ENCODE measurements around the gene TMEM132C.
"Not testable (repeated sequence)": the region's sequence is repeated elsewhere in the genome, so short reads cannot be mapped to it uniquely, and the experiment has no call there.

TMEM132C gene

DNA sequence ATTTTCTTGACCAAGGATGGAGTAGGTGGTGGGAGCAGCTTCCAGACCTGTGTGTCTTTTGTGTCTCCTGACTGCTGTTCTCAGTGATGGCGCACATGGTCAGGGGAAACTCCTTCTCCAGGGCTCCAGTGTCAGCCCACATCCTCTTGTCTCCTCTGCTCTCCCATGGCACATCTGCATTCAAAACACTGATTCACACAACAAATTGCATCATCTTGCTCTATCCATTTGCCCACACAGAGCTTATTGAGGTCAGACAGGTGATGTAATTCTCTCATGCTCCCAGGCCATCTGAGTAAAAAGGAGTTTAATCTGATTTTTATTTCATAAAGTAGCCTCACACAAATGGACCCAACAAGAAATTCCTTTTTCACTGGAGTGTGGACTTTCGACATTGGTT, 21.8 kb upstream of the TMEM132C start:
- POLR2A ChIA-PET = no interaction called here

DNA sequence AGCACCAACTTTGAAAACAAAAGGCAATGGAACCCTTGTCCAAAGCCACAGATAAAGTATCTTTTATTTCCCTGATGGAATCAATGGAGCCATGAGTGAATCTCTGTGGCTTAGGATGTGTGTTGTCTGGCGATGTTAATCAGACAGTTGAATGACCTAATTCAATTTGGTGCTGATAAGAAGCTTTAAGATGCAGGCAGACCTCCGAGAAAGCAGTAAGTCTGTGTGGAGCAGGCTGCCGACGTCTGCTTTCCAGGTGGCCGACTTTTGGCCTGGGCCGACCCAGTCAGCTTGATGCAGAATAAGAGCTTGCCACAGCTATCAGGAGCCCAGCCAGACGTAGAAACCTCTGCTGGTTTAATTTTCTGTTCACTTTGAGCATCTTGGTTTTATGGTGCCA, 21.1 kb upstream of the TMEM132C start:
- DNase-seq (ENCODE audit: extremely low spot score) = no peak
- POLR2A ChIA-PET = no interaction called here
- CTCF ChIA-PET = no interaction called here
- TF ChIP-seq FOXK2 (IDR thresholded peaks at IDR 0.05) (no peak), BHLHE40 (IDR thresholded peaks at IDR 0.05; ENCODE audit: borderline replicate concordance) (no peak), FOXA1 (IDR thresholded peaks at IDR 0.05) (no peak), ELF4 (IDR thresholded peaks at IDR 0.05) (no peak), CTBP1 (IDR thresholded peaks at IDR 0.05; ENCODE audit: borderline replicate concordance) (no peak), SUZ12 (IDR thresholded peaks at IDR 0.05) (no peak), L3MBTL2 (conservative IDR thresholded peaks at IDR 0.05) (no peak), ZNF384 (IDR thresholded peaks at IDR 0.05) (no peak), NFRKB (IDR thresholded peaks at IDR 0.05) (no peak), SP1 (IDR thresholded peaks at IDR 0.05) (no peak), ARNT (IDR thresholded peaks at IDR 0.05) (no peak), LEF1 (IDR thresholded peaks at IDR 0.05; ENCODE audit: borderline replicate concordance) (no peak), HDGF (IDR thresholded peaks at IDR 0.05; ENCODE audit: borderline replicate concordance) (no peak)
- TF ChIP-seq, protein P1, sequence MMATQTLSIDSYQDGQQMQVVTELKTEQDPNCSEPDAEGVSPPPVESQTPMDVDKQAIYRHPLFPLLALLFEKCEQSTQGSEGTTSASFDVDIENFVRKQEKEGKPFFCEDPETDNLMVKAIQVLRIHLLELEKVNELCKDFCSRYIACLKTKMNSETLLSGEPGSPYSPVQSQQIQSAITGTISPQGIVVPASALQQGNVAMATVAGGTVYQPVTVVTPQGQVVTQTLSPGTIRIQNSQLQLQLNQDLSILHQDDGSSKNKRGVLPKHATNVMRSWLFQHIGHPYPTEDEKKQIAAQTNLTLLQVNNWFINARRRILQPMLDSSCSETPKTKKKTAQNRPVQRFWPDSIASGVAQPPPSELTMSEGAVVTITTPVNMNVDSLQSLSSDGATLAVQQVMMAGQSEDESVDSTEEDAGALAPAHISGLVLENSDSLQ (IDR thresholded peaks at IDR 0.05) = no peak

More for the DNA sequence above, 21.8 kb upstream of the TMEM132C start:
- no peak for DNase-seq (ENCODE audit: extremely low spot score)
- CTCF ChIA-PET = no interaction called here
- no peak for TF ChIP-seq ZNF384 (IDR thresholded peaks at IDR 0.05)
- TF ChIP-seq, protein P1 (IDR thresholded peaks at IDR 0.05) = no peak
- no peak for TF ChIP-seq SUZ12 (IDR thresholded peaks at IDR 0.05)
- TF ChIP-seq FOXM1 (IDR thresholded peaks at IDR 0.05; ENCODE audit: borderline replicate concordance) = no peak
- no peak for TF ChIP-seq ARNT (IDR thresholded peaks at IDR 0.05)
- no peak for TF ChIP-seq FOXK2 (IDR thresholded peaks at IDR 0.05)
- TF ChIP-seq SP1 (IDR thresholded peaks at IDR 0.05) = no peak
- TF ChIP-seq ELF4 (IDR thresholded peaks at IDR 0.05) = no peak
- TF ChIP-seq CTBP1 (IDR thresholded peaks at IDR 0.05; ENCODE audit: borderline replicate concordance) = no peak
- no peak for TF ChIP-seq L3MBTL2 (conservative IDR thresholded peaks at IDR 0.05)
- no peak for TF ChIP-seq HDGF (IDR thresholded peaks at IDR 0.05; ENCODE audit: borderline replicate concordance)
- no peak for TF ChIP-seq LEF1 (IDR thresholded peaks at IDR 0.05; ENCODE audit: borderline replicate concordance)
- no peak for TF ChIP-seq NFRKB (IDR thresholded peaks at IDR 0.05)
- TF ChIP-seq TARDBP (IDR thresholded peaks at IDR 0.05) = no peak
- no peak for TF ChIP-seq BHLHE40 (IDR thresholded peaks at IDR 0.05; ENCODE audit: borderline replicate concordance)
- TF ChIP-seq FOXA1 (IDR thresholded peaks at IDR 0.05) = no peak

DNA sequence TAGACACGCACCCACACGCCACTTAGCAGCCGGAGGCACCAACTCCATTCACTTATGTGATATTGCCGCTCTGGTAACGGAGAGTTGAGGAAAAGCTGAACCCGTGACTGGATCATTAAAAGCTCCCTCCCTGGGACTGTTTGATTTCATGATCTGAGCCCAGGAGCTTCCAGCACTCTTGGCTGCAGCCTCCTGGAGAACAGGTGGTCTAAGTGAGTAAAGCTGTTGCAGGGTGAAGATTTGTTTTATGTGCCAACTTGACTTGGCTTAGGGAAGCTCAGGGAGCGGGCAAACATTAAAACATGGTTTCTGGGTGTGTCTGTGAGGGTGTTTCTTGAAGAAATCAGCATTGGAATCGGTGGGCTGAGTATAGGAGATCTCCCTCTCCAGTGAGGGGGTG, 16.9 kb upstream of the TMEM132C start:
- POLR2A ChIA-PET = no interaction called here
- TF ChIP-seq CTBP1 (IDR thresholded peaks at IDR 0.05; ENCODE audit: borderline replicate concordance) = no peak
- no peak for TF ChIP-seq FOXK2 (IDR thresholded peaks at IDR 0.05)
- TF ChIP-seq BHLHE40 (IDR thresholded peaks at IDR 0.05; ENCODE audit: borderline replicate concordance) = no peak
- TF ChIP-seq NFRKB (IDR thresholded peaks at IDR 0.05) = no peak
- TF ChIP-seq ZNF384 (IDR thresholded peaks at IDR 0.05) = no peak
- TF ChIP-seq FOXA1 (IDR thresholded peaks at IDR 0.05) = no peak
- no peak for TF ChIP-seq SUZ12 (IDR thresholded peaks at IDR 0.05)
- TF ChIP-seq TARDBP (IDR thresholded peaks at IDR 0.05) = no peak
- TF ChIP-seq, protein P1 (IDR thresholded peaks at IDR 0.05) = no peak
- TF ChIP-seq SP1 (IDR thresholded peaks at IDR 0.05) = no peak
- TF ChIP-seq LEF1 (IDR thresholded peaks at IDR 0.05; ENCODE audit: borderline replicate concordance) = no peak
- no peak for TF ChIP-seq ELF4 (IDR thresholded peaks at IDR 0.05)
- no peak for TF ChIP-seq FOXM1 (IDR thresholded peaks at IDR 0.05; ENCODE audit: borderline replicate concordance)
- TF ChIP-seq ARNT (IDR thresholded peaks at IDR 0.05) = no peak
- TF ChIP-seq HDGF (IDR thresholded peaks at IDR 0.05; ENCODE audit: borderline replicate concordance) = no peak
- CTCF ChIA-PET = interaction anchor here (0.6 kb wide), 1 partner anchor 9 kb away, joined by 3 read pairs; no protein-coding TSS in a partner anchor
- DNase-seq (ENCODE audit: extremely low spot score) = no peak

DNA sequence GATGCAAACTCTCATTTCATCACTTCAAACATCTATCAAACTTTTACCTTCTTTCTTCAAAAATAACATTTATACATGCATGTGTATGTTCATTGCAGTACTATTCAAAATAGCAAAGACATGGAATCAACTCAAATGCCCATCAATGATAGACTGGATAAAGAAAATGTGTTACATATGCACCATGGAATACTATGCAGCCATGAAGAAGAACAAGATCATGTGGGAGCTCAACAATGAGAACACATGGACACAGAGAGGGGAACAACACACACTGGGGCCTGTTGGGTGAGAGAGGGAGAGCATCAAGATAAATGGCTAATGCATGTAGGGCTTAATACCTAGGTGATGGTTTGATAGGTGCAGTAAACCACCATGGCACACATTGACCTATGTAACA, 13.1 kb upstream of the TMEM132C start:
- CTCF ChIA-PET; DNase-seq (ENCODE audit: extremely low spot score); POLR2A ChIA-PET: not testable (repeated sequence)

GRCh38 chr12:128258866-128259555, 8.0 kb upstream of the TMEM132C start:
- no peak for TF ChIP-seq L3MBTL2 (conservative IDR thresholded peaks at IDR 0.05)
- no peak for TF ChIP-seq SUZ12 (IDR thresholded peaks at IDR 0.05)
- TF ChIP-seq SP1 (IDR thresholded peaks at IDR 0.05) = no peak
- TF ChIP-seq FOXA1 (IDR thresholded peaks at IDR 0.05) = no peak
- TF ChIP-seq TARDBP (IDR thresholded peaks at IDR 0.05) = no peak
- no peak for TF ChIP-seq BHLHE40 (IDR thresholded peaks at IDR 0.05; ENCODE audit: borderline replicate concordance)
- TF ChIP-seq FOXK2 (IDR thresholded peaks at IDR 0.05) = no peak
- TF ChIP-seq ARNT (IDR thresholded peaks at IDR 0.05) = no peak
- no peak for TF ChIP-seq ZNF384 (IDR thresholded peaks at IDR 0.05)
- no peak for TF ChIP-seq ELF4 (IDR thresholded peaks at IDR 0.05)
- TF ChIP-seq CTBP1 (IDR thresholded peaks at IDR 0.05; ENCODE audit: borderline replicate concordance) = no peak
- no peak for TF ChIP-seq FOXM1 (IDR thresholded peaks at IDR 0.05; ENCODE audit: borderline replicate concordance)
- no peak for TF ChIP-seq HDGF (IDR thresholded peaks at IDR 0.05; ENCODE audit: borderline replicate concordance)
- ChIA-PET POLR2A (no interaction called here), CTCF (interaction anchor here (0.6 to 1.6 kb wide), 10 partner anchors 9 to 1755 kb away, joined by 3 to 7 read pairs (median 3); no protein-coding TSS in a partner anchor)
- DNase-seq (ENCODE audit: extremely low spot score) = no peak

DNA sequence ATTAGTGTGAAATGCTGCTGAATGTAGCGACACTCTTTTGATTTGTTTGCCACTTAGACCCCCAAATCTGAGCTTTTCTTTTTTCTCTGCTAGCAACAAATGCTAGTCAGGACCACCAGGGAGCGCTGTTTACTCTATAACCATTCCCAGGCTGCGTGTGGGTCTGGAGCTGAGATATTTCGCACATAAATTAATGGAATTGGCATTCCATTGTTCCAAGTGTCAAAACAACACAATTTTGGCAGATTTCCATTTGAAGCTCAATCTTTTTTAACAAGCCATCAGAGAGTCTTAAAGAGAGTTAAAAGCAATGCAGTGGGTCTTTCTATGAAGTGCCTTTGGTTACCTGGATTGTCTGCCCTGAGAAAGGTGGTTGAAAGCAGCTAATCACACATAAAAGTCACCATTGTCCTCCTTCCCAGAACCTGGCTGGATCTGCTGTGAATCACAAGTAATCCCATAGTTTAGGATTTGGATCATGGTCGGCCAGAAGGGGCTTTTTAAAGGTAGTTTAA, 7.4 kb upstream of the TMEM132C start:
- CTCF ChIA-PET = interaction anchor here (0.6 to 1.6 kb wide), 10 partner anchors 9 to 1755 kb away, joined by 3 to 7 read pairs (median 3); no protein-coding TSS in a partner anchor
- no peak for TF ChIP-seq SUZ12 (IDR thresholded peaks at IDR 0.05)
- TF ChIP-seq FOXK2 (IDR thresholded peaks at IDR 0.05) = no peak
- TF ChIP-seq, protein P1 (IDR thresholded peaks at IDR 0.05) = no peak
- TF ChIP-seq TARDBP (IDR thresholded peaks at IDR 0.05) = no peak
- no peak for TF ChIP-seq L3MBTL2 (conservative IDR thresholded peaks at IDR 0.05)
- no peak for TF ChIP-seq LEF1 (IDR thresholded peaks at IDR 0.05; ENCODE audit: borderline replicate concordance)
- POLR2A ChIA-PET = no interaction called here
- peak; percentile 34 for DNase-seq (ENCODE audit: extremely low spot score)
